ENCODE data around the gene GPR25. TPM values are rescaled to one million over a fixed set of nuclear protein-coding genes. Genes with fewer than 3 reads are reported as not detected.

Gene GPR25
- total RNA-seq, 1 donor from 2014 or later, result not detected

- DNase-seq, result no peak
- no peak for ATAC-seq (ENCODE audit: poor library complexity)
- intact Hi-C loops (cut with DNase I), result no loop called here
These were observed 5.6 kb upstream of the GPR25 start for GRCh38 chr1:200867018-200867811.

GRCh38 chr1:200869376-200869752, 3.4 kb upstream of the GPR25 start:
- no peak for ATAC-seq (ENCODE audit: poor library complexity)
- no peak for DNase-seq
- intact Hi-C loops (cut with DNase I), result no loop called here

GRCh38 chr1:200869753-200870391, 2.9 kb upstream of the GPR25 start:
- no peak for ATAC-seq (ENCODE audit: poor library complexity)
- intact Hi-C loops (cut with DNase I), result no loop called here
- DNase-seq, result no peak

- intact Hi-C loops (cut with DNase I), result no loop called here
- no peak for ATAC-seq (ENCODE audit: poor library complexity)
- no peak for DNase-seq
These were observed 412 bp downstream of the GPR25 start for GRCh38 chr1:200873116-200873670.

GRCh38 chr1:200873671-200874397, 1.1 kb downstream of the GPR25 start:
- ATAC-seq (ENCODE audit: poor library complexity), result no peak
- intact Hi-C loops (cut with DNase I), result no loop called here
- DNase-seq, result no peak

GRCh38 chr1:200874694-200875093, 1.9 kb downstream of the GPR25 start:
- intact Hi-C loops (cut with DNase I), result no loop called here
- ATAC-seq (ENCODE audit: poor library complexity) (no peak), DNase-seq (no peak)

- DNase-seq, result no peak
- ATAC-seq (ENCODE audit: poor library complexity), result no peak
- intact Hi-C loops (cut with DNase I), result no loop called here
These were observed 2.6 kb downstream of the GPR25 start for GRCh38 chr1:200875416-200875815.

- intact Hi-C loops (cut with DNase I), result no loop called here
- DNase-seq, result no peak
- no peak for ATAC-seq (ENCODE audit: poor library complexity)
These were observed 4.2 kb downstream of the GPR25 start for GRCh38 chr1:200877010-200877409.

GRCh38 chr1:200877839-200878551, 5.2 kb downstream of the GPR25 start:
- no peak for ATAC-seq (ENCODE audit: poor library complexity)
- no peak for DNase-seq
- intact Hi-C loops (cut with DNase I), result no loop called here

GRCh38 chr1:200880212-200880611, 7.4 kb downstream of the GPR25 start:
- intact Hi-C loops (cut with DNase I), result no loop called here
- ATAC-seq (ENCODE audit: poor library complexity), result no peak
- no peak for DNase-seq

GRCh38 chr1:200883118-200883517, 10.3 kb downstream of the GPR25 start:
- ATAC-seq (ENCODE audit: poor library complexity) (no peak), DNase-seq (no peak)
- intact Hi-C loops (cut with DNase I), result no loop called here

GRCh38 chr1:200885623-200886402, 13.0 kb downstream of the GPR25 start:
- ATAC-seq (ENCODE audit: poor library complexity), result no peak
- no peak for DNase-seq
- intact Hi-C loops (cut with DNase I), result no loop called here

- ATAC-seq (ENCODE audit: poor library complexity) (no peak), DNase-seq (no peak)
- intact Hi-C loops (cut with DNase I), result no loop called here
These were observed 13.8 kb downstream of the GPR25 start for GRCh38 chr1:200886594-200886993.

GRCh38 chr1:200887036-200887435, 14.3 kb downstream of the GPR25 start:
- ATAC-seq (ENCODE audit: poor library complexity) (no peak), DNase-seq (no peak)
- intact Hi-C loops (cut with DNase I), result no loop called here

- ATAC-seq (ENCODE audit: poor library complexity) (no peak), DNase-seq (no peak)
- intact Hi-C loops (cut with DNase I), result no loop called here
These were observed 15.1 kb downstream of the GPR25 start for GRCh38 chr1:200887772-200888348.

- intact Hi-C loops (cut with DNase I), result no loop called here
- DNase-seq (no peak), ATAC-seq (ENCODE audit: poor library complexity) (no peak)
These were observed 15.6 kb downstream of the GPR25 start for GRCh38 chr1:200888349-200888838.

GRCh38 chr1:200889571-200889970, 16.8 kb downstream of the GPR25 start:
- DNase-seq (no peak), ATAC-seq (ENCODE audit: poor library complexity) (no peak)
- intact Hi-C loops (cut with DNase I), result no loop called here

GRCh38 chr1:200890027-200890426, 17.2 kb downstream of the GPR25 start:
- ATAC-seq (ENCODE audit: poor library complexity), result no peak
- intact Hi-C loops (cut with DNase I), result no loop called here
- no peak for DNase-seq

All from Right ventricle myocardium superior (tissue), 1 donor.